ENCODE data around the gene RAB28. TPM values are rescaled to one million over a fixed set of nuclear protein-coding genes. Genes with fewer than 3 reads are reported as not detected.
"Not testable (repeated sequence)": the region's sequence is repeated elsewhere in the genome, so short reads cannot be mapped to it uniquely, and the experiment has no call there.

RAB28 gene
- polyA plus RNA-seq, 1 of the 3 experiments (the other 2 are of a cell fraction): 10.5 TPM

- POLR2A ChIA-PET, DNase-seq, CTCF ChIA-PET: not testable (repeated sequence)
Observed at GRCh38 chr4:13406156-13406555, 78.0 kb downstream of the RAB28 start.

GRCh38 chr4:13403833-13404232 lies 80.3 kb downstream of the RAB28 start:
- no peak overlapping the region for H3K4me3 ChIP-seq (ENCODE audit: low read depth in 2 of 2, low read length in 1 of 2)
- no peaks in the 10 kb centered on the region for H3K79me2 ChIP-seq (ENCODE audit: insufficient read depth)
- ChIA-PET POLR2A (no interaction called here), CTCF (no interaction called here)
- TF ChIP-seq TCF12 (IDR thresholded peaks at IDR 0.05): no peak
- peak; percentile 48 for TF ChIP-seq CTCF (IDR thresholded peaks at IDR 0.05)
- H4K20me1 ChIP-seq (ENCODE audit: insufficient read depth): no peaks in the 10 kb centered on the region
- no peak overlapping the region for H2AFZ ChIP-seq (ENCODE audit: low read depth)
- no peaks in the 10 kb centered on the region for H3K27me3 ChIP-seq (ENCODE audit: insufficient read depth)
- H3F3A ChIP-seq (replicated peaks; ENCODE audit: insufficient read depth): peaks cover 10% of the 10 kb centered on the region
- 95% methylated on average over 2 of the region's 2 CpGs for WGBS (ENCODE audit: low lambda C conversion rate)
- no peak for DNase-seq
- H3K27ac ChIP-seq (ENCODE audit: low read depth in 2 of 2, low read length in 1 of 2): no peak overlapping the region
- H3K9me2 ChIP-seq: no peaks in the 10 kb centered on the region
- H3K36me3 ChIP-seq (replicated peaks in 1 of 2; ENCODE audit: control insufficient read depth in 1 of 2, insufficient read depth in 2 of 2, low read length in 1 of 2): no peaks in the 10 kb centered on the region
- H3K9ac ChIP-seq: no peak overlapping the region
- H3K9me3 ChIP-seq: no peaks in the 10 kb centered on the region
- H3K4me2 ChIP-seq: no peak overlapping the region
- no peaks in the 10 kb centered on the region; a peak in 1 of 4 replicates for H3K4me1 ChIP-seq (ENCODE audit: control insufficient read depth in 1 of 2, insufficient read depth in 2 of 2, low read depth in 1 of 2, low read length in 1 of 2)

More at GRCh38 chr4:13406156-13406555, 78.0 kb downstream of the RAB28 start:
- not testable (repeated sequence) for H3K4me2 ChIP-seq; H3K4me3 ChIP-seq (ENCODE audit: low read depth in 2 of 2, low read length in 1 of 2); H3K27me3 ChIP-seq (ENCODE audit: insufficient read depth); H3K36me3 ChIP-seq (replicated peaks in 1 of 2; ENCODE audit: control insufficient read depth in 1 of 2, insufficient read depth in 2 of 2, low read length in 1 of 2); H4K20me1 ChIP-seq (ENCODE audit: insufficient read depth); H3K9ac ChIP-seq; H3K79me2 ChIP-seq (ENCODE audit: insufficient read depth); H3F3A ChIP-seq (replicated peaks; ENCODE audit: insufficient read depth); H3K27ac ChIP-seq (ENCODE audit: low read depth in 2 of 2, low read length in 1 of 2); H3K9me2 ChIP-seq; H3K4me1 ChIP-seq (ENCODE audit: control insufficient read depth in 1 of 2, insufficient read depth in 2 of 2, low read depth in 1 of 2, low read length in 1 of 2); H2AFZ ChIP-seq (ENCODE audit: low read depth); H3K9me3 ChIP-seq
- whole genome bisulfite sequencing (ENCODE audit: low lambda C conversion rate): 100% methylated on average over 2 of the region's 3 CpGs

- no peaks in the 10 kb centered on the region; the same call in 1 of the 2 replicates for H3K79me2 ChIP-seq (ENCODE audit: insufficient read depth)
- H3K9ac ChIP-seq: no peak overlapping the region
- no peaks in the 10 kb centered on the region; a peak in 1 of 4 replicates for H3K4me1 ChIP-seq (ENCODE audit: control insufficient read depth in 1 of 2, insufficient read depth in 2 of 2, low read depth in 1 of 2, low read length in 1 of 2)
- H2AFZ ChIP-seq (ENCODE audit: low read depth): no peak overlapping the region
- DNase-seq: no peak
- H3K27me3 ChIP-seq (ENCODE audit: insufficient read depth): no peaks in the 10 kb centered on the region
- POLR2A ChIA-PET: no interaction called here
- no peak overlapping the region for H3K4me2 ChIP-seq
- no peak overlapping the region for H3K27ac ChIP-seq (ENCODE audit: low read depth in 2 of 2, low read length in 1 of 2)
- H3K9me3 ChIP-seq: no peaks in the 10 kb centered on the region
- H4K20me1 ChIP-seq (ENCODE audit: insufficient read depth): no peaks in the 10 kb centered on the region
- no peaks in the 10 kb centered on the region for H3K9me2 ChIP-seq
- H3F3A ChIP-seq (replicated peaks; ENCODE audit: insufficient read depth): peaks cover 10% of the 10 kb centered on the region
- H3K4me3 ChIP-seq (ENCODE audit: low read depth in 2 of 2, low read length in 1 of 2): no peak overlapping the region
- no peaks in the 10 kb centered on the region for H3K36me3 ChIP-seq (replicated peaks in 1 of 2; ENCODE audit: control insufficient read depth in 1 of 2, insufficient read depth in 2 of 2, low read length in 1 of 2)
- no peak for TF ChIP-seq SIN3A (IDR thresholded peaks at IDR 0.05; ENCODE audit: borderline replicate concordance, low read depth, low read length)
- TF ChIP-seq GABPA (IDR thresholded peaks at IDR 0.05; ENCODE audit: low read depth): no peak
- TF ChIP-seq NFIC (IDR thresholded peaks at IDR 0.05; ENCODE audit: borderline replicate concordance): no peak
- TF ChIP-seq ZBTB33 (IDR thresholded peaks at IDR 0.05; ENCODE audit: borderline replicate concordance, low read depth): no peak
- TF ChIP-seq TCF12 (IDR thresholded peaks at IDR 0.05): no peak
- TF ChIP-seq PBX3 (IDR thresholded peaks at IDR 0.05): no peak
- TF ChIP-seq USF1 (IDR thresholded peaks at IDR 0.05; ENCODE audit: borderline replicate concordance, low read depth): no peak
- no peak for TF ChIP-seq NRF1 (IDR thresholded peaks at IDR 0.05; ENCODE audit: low read depth, low read length)
- no peak for TF ChIP-seq MAX (IDR thresholded peaks at IDR 0.05; ENCODE audit: low read depth)
- 97% methylated on average over 4 of the region's 4 CpGs for WGBS (ENCODE audit: low lambda C conversion rate)
- CTCF ChIA-PET: no interaction called here
Observed at GRCh38 chr4:13403326-13403725, 80.8 kb downstream of the RAB28 start.

Measured in SK-N-SH (cell line).